D721Med (cell line): ENCODE measurements around the gene PTPRG.
"Not testable (repeated sequence)": the region's sequence is repeated elsewhere in the genome, so short reads cannot be mapped to it uniquely, and the experiment has no call there.

Source experiments
- DNase-seq: peaks from one replicate; pipeline ENCODE4 v3.0.0; 2011; ENCODE audit warnings: low spot score; ENCODE audit not compliant: insufficient read length
- FAIRE-seq: peaks from 2 replicates; lab custom pipeline; 2011; peaks lifted over from hg19 to GRCh38; lab: Jason Lieb, UNC
- TF ChIP-seq, protein P1 (sequence below): IDR thresholded peaks from 2 replicates; pipeline ENCODE4 v1.5.1; 2012; ENCODE audit warnings: mild to moderate bottlenecking, control low read depth; ENCODE audit not compliant: insufficient read depth; ENCODE audit errors: missing control alignments

Gene PTPRG

DNA sequence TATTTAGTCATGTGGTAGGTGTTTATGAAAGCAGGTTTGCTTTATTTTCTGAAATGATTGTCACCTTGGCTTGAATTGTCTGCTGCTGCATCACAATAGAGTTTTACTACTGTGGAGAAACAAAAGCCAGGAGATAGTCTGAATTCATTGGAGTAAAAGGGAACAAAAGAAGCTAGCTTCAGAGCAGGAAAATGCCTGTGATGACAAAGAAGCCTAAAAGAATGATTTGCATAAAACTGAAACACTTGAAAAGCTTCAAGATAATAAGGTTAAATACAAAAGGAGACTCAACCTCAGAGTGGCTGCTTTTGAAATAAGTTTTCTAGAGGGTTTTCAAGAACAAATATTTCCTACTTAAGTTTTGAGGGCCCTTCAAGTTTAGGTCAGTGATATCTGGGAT is 138.3 kb downstream of the PTPRG start:
- no peak for FAIRE-seq
- DNase-seq: no peak

GRCh38 chr3:61701011-61701410 is 139.6 kb downstream of the PTPRG start:
- no peak for DNase-seq
- TF ChIP-seq, protein P1, sequence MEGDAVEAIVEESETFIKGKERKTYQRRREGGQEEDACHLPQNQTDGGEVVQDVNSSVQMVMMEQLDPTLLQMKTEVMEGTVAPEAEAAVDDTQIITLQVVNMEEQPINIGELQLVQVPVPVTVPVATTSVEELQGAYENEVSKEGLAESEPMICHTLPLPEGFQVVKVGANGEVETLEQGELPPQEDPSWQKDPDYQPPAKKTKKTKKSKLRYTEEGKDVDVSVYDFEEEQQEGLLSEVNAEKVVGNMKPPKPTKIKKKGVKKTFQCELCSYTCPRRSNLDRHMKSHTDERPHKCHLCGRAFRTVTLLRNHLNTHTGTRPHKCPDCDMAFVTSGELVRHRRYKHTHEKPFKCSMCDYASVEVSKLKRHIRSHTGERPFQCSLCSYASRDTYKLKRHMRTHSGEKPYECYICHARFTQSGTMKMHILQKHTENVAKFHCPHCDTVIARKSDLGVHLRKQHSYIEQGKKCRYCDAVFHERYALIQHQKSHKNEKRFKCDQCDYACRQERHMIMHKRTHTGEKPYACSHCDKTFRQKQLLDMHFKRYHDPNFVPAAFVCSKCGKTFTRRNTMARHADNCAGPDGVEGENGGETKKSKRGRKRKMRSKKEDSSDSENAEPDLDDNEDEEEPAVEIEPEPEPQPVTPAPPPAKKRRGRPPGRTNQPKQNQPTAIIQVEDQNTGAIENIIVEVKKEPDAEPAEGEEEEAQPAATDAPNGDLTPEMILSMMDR: no peak

More for the DNA sequence above, 138.3 kb downstream of the PTPRG start:
- TF ChIP-seq, protein P1: no peak

GRCh38 chr3:61702453-61702852 is 141.1 kb downstream of the PTPRG start:
- TF ChIP-seq, protein P1: no peak
- FAIRE-seq: no peak
- no peak for DNase-seq

More at GRCh38 chr3:61701011-61701410, 139.6 kb downstream of the PTPRG start:
- no peak for FAIRE-seq

- FAIRE-seq (no peak), DNase-seq (no peak)
- TF ChIP-seq, protein P1: no peak
Observed at GRCh38 chr3:61704807-61705206, 143.4 kb downstream of the PTPRG start.

DNA sequence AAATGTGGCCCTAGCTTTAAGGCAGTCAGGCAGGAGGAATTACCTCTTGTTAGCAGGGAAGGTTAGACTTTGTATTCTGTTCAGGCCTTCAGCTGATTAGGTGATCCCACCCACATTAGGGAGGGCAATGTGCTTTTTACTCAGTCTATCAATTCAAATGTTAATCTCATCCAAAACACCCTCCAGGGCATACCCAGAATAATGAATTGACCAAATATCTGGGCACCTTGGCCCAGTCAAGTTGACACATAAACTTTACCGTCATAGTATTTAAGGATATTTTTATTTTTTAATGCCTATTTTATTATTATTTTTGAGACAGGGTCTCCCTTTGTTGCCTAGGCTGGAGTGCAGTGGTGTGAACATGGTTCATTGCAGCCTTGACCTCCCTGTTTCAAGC is 146.1 kb downstream of the PTPRG start:
- DNase-seq (no peak), FAIRE-seq (no peak)
- TF ChIP-seq, protein P1: no peak

DNA sequence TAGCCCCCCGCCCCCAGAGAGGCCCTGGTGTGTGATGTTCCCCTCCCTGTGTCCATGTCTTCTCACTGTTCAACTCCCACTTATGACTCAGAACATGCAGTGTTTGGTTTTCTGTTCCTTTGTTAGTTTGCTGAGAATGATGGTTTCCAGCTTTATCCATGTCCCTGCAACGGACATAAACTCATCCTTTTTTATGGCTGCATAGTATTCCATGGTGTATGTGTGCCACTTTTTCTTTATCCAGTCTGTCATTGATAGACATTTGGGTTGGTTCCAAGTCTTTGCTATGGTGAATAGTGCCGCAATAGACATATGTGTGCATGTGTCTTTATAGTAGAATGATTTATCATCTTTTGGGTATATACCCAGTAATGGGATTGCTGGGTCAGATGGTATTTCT is 149.5 kb downstream of the PTPRG start:
- not testable (repeated sequence) for DNase-seq, FAIRE-seq

DNA sequence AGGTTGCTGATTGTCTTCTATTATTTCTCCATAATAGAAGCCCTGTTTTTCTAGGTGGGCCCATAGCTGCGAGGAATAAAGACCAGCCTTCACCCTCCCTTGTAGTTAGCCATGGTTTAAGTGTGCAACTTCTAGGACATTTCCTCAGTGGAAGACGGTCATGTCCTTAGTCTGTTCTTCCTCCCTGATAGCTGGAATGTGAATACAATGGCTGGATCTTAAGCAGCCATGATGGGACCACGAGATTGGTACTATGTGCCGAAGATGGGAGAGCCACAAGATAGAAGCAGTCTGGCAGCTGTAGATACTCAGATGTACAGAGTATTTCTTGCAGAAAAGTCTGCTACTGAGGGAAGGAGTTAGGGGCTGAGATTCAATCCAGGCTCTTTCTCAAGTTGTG is 152.9 kb downstream of the PTPRG start:
- FAIRE-seq: no peak
- no peak for DNase-seq
- TF ChIP-seq, protein P1: no peak
